MM.1S (cell line): ENCODE measurements around the gene DLD.

ENCODE experiments used
- DNase-seq: peaks from one replicate; pipeline ENCODE4 v3.0.0-alpha.2; 2015
- H2AFZ ChIP-seq: fragments of 300-600 bp; sonication (generic); 2 replicates; pipeline ENCODE4 v1.6.0; 2016; ENCODE audit warnings: antibody characterized with exemption, low read length
- H3F3A ChIP-seq: fragments of 300-600 bp; sonication (generic); 2 replicates; pipeline ENCODE4 v1.6.1; 2016; ENCODE audit warnings: mild to moderate bottlenecking, antibody characterized with exemption, low read length, moderate library complexity, mixed read lengths; ENCODE audit not compliant: insufficient read depth
- H3K27ac ChIP-seq: fragments of 300-600 bp; sonication (generic); 2 replicates; pipeline ENCODE4 v1.5.1; 2016; ENCODE audit warnings: mild to moderate bottlenecking, low read length
- H3K27me3 ChIP-seq: fragments of 300-600 bp; sonication (generic); replicated peaks from 2 replicates; pipeline ENCODE4 v1.6.0; 2016; ENCODE audit warnings: low read length; ENCODE audit not compliant: insufficient read depth
- H3K36me3 ChIP-seq: fragments of 300-600 bp; sonication (generic); replicated peaks from 2 replicates; pipeline ENCODE4 v1.6.1; 2016; ENCODE audit warnings: mild to moderate bottlenecking, low read length, mixed read lengths; ENCODE audit not compliant: insufficient read depth
- H3K4me1 ChIP-seq: fragments of 300-600 bp; sonication (generic); 2 replicates; pipeline ENCODE4 v1.6.1; 2016; ENCODE audit warnings: low read length, mixed read lengths
- H3K4me2 ChIP-seq: fragments of 300-600 bp; sonication (generic); 2 replicates; pipeline ENCODE4 v1.6.0; 2016; ENCODE audit warnings: low read depth, low read length
- H3K4me3 ChIP-seq: fragments of 300-600 bp; sonication (generic); 2 replicates; pipeline ENCODE4 v1.5.1; 2016; ENCODE audit warnings: low read length, mixed read lengths
- H3K79me2 ChIP-seq: fragments of 300-600 bp; sonication (generic); 2 replicates; pipeline ENCODE4 v1.6.1; 2016; ENCODE audit warnings: mixed run types, low read length, mixed read lengths
- H3K9ac ChIP-seq: fragments of 300-600 bp; sonication (generic); 2 replicates; pipeline ENCODE4 v1.6.1; 2016; ENCODE audit warnings: low read length, mixed read lengths
- H3K9me2 ChIP-seq: fragments of 300-600 bp; sonication (generic); replicated peaks from 2 replicates; pipeline ENCODE4 v1.6.1; 2016; ENCODE audit warnings: mild to moderate bottlenecking, low read length, mixed read lengths; ENCODE audit not compliant: insufficient read depth
- H3K9me3 ChIP-seq: fragments of 300-600 bp; sonication (generic); replicated peaks from 2 replicates; pipeline ENCODE4 v1.6.1; 2016; ENCODE audit warnings: mild to moderate bottlenecking, low read length, mixed read lengths; ENCODE audit not compliant: insufficient read depth
- H4K20me1 ChIP-seq: fragments of 300-600 bp; sonication (generic); 2 replicates; pipeline ENCODE4 v1.6.1; 2016; ENCODE audit warnings: mild to moderate bottlenecking, low read length, moderate library complexity, mixed read lengths; ENCODE audit not compliant: insufficient read depth
- EZH2 ChIP-seq: fragments of 300-600 bp; sonication (generic); optimal IDR thresholded peaks from 2 replicates; pipeline ENCODE3; 2017; ENCODE audit warnings: low read depth, mild to moderate bottlenecking, antibody characterized with exemption, low read length, mixed read lengths
- EZH2phosphoT487 ChIP-seq: fragments of 300-600 bp; sonication (generic); IDR thresholded peaks from 2 replicates; pipeline ENCODE4 v1.6.1; 2018; ENCODE audit warnings: antibody characterized with exemption, low read length
- TF ChIP-seq, protein P1 (sequence below): fragments of 300-600 bp; sonication (generic); IDR thresholded peaks from 2 replicates; pipeline ENCODE4 v1.5.1; 2016; ENCODE audit warnings: antibody characterized with exemption, low read length, mixed read lengths

Gene DLD

DNA sequence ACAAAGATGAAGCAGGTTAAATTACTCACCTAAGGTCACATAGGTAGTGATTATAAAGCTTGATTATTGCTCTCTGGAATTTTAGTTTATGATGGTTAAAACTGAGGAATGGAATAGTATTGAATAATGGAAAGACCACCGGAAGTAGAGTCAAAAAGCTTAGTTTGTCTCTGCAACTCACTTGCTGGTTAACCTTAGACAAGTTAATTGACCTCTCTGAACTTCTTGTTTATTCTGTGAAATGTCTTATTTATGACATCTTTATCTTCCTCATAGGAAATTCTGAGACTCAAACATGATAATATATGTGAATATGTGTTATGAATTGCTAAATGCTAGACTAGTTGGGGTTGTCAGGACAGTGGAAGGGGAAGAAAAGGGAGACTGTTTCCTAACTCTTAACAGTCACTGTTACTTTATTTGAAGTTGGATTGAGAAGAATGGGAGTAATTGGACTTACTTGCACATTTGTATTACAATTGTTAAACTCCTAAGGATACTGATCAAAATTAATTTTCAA lies 9.6 kb downstream of the DLD start:
- TF ChIP-seq EZH2 (no peak), EZH2phosphoT487 (no peak)
- TF ChIP-seq, protein P1, sequence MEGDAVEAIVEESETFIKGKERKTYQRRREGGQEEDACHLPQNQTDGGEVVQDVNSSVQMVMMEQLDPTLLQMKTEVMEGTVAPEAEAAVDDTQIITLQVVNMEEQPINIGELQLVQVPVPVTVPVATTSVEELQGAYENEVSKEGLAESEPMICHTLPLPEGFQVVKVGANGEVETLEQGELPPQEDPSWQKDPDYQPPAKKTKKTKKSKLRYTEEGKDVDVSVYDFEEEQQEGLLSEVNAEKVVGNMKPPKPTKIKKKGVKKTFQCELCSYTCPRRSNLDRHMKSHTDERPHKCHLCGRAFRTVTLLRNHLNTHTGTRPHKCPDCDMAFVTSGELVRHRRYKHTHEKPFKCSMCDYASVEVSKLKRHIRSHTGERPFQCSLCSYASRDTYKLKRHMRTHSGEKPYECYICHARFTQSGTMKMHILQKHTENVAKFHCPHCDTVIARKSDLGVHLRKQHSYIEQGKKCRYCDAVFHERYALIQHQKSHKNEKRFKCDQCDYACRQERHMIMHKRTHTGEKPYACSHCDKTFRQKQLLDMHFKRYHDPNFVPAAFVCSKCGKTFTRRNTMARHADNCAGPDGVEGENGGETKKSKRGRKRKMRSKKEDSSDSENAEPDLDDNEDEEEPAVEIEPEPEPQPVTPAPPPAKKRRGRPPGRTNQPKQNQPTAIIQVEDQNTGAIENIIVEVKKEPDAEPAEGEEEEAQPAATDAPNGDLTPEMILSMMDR, result no peak
- Histone ChIP-seq H3K27ac (no peak overlapping the region), H2AFZ (no peak overlapping the region), H3K27me3 (no peaks in the 10 kb centered on the region), H3K9ac (no peak overlapping the region), H3K36me3 (peaks cover 10% of the 10 kb centered on the region), H4K20me1 (0 out of 2 replicates have a peak, but pooled peaks cover 5% of the 10 kb centered on the region), H3K9me3 (no peaks in the 10 kb centered on the region), H3K4me1 (no peaks in the 10 kb centered on the region), H3K4me2 (no peak overlapping the region), H3F3A (no peaks in the 10 kb centered on the region), H3K9me2 (no peaks in the 10 kb centered on the region), H3K79me2 (peaks cover 51% of the 10 kb centered on the region), H3K4me3 (no peak overlapping the region)
- no peak for DNase-seq

DNA sequence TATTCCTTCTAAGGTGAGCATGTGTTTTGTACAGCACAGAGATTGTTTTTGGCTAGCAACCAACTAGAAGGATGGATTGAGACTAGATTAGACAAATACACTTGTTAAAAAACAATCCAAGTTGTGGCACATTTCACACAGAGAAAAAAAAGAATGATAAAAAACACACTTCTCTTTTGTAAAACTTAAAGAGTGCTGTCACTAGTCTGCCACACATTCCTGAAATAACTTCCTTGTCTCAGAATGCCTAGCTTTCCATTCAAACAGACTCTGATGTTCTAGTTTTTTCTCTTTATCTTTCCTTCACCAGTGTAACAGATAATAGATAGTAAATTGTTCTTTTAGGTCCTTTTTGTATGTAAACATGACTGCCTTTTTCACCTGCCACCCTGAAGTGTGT lies 11.4 kb downstream of the DLD start:
- Histone ChIP-seq H3K4me3 (no peak overlapping the region), H4K20me1 (0 out of 2 replicates have a peak, but pooled peaks cover 4% of the 10 kb centered on the region), H3K27me3 (no peaks in the 10 kb centered on the region), H3K36me3 (peaks cover 11% of the 10 kb centered on the region), H3K9me3 (no peaks in the 10 kb centered on the region), H3K79me2 (peaks cover 34% of the 10 kb centered on the region), H3K4me2 (no peak overlapping the region), H2AFZ (no peak overlapping the region), H3K9me2 (no peaks in the 10 kb centered on the region), H3K27ac (no peak overlapping the region), H3F3A (no peaks in the 10 kb centered on the region), H3K4me1 (no peaks in the 10 kb centered on the region), H3K9ac (no peak overlapping the region)
- no peak for DNase-seq
- TF ChIP-seq EZH2phosphoT487, result no peak
- no peak for TF ChIP-seq EZH2
- TF ChIP-seq, protein P1, result no peak

DNA sequence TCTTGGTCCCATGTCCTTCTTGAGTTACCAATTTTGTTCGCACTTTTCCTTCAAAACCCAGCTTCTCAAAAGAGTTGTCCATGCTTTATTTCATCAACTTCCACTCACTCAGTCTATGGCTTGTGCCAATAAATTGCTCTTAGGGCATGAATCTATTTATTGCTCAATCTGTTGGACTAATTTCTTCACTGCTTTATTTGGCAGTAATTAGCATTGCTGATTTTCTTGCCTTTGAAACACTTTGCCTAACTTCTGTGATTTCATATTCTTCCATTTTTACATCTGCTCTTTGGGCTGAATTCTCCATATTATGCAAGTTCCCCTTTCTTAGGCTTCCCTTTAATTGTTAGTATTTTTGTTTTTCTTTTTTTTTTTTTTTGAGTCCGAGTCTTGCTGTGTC lies 16.8 kb downstream of the DLD start:
- Histone ChIP-seq H3K36me3 (peaks cover 17% of the 10 kb centered on the region), H3K4me1 (no peaks in the 10 kb centered on the region), H3K27me3 (no peaks in the 10 kb centered on the region), H3K4me2 (no peak overlapping the region), H3K27ac (no peak overlapping the region), H3K79me2 (peaks cover 3% of the 10 kb centered on the region; the same call in 1 of the 2 replicates), H3K9ac (no peak overlapping the region), H3K9me3 (no peaks in the 10 kb centered on the region), H2AFZ (no peak overlapping the region), H3K9me2 (no peaks in the 10 kb centered on the region), H4K20me1 (no peaks in the 10 kb centered on the region), H3K4me3 (no peak overlapping the region), H3F3A (no peaks in the 10 kb centered on the region)
- TF ChIP-seq EZH2phosphoT487 (no peak), EZH2 (no peak)
- TF ChIP-seq, protein P1, result no peak
- DNase-seq, result no peak
